Mesendoderm (in vitro differentiated cells): ENCODE results near the gene SPRY4. TPM values are rescaled to one million over a fixed set of nuclear protein-coding genes. Genes with fewer than 3 reads are reported as not detected.

Experiments used
- DNase-seq: peaks from one replicate; pipeline ENCODE4 v3.0.0; 2013
- H2AK5ac ChIP-seq: 2 replicates; pipeline ENCODE4 v1.6.1; 2013; ENCODE audit warnings: low read length, inconsistent platforms
- H2BK120ac ChIP-seq: 2 replicates; pipeline ENCODE4 v1.6.1; 2013; ENCODE audit warnings: low read depth, mild to moderate bottlenecking, low read length, moderate library complexity, mixed read lengths
- H2BK15ac ChIP-seq: replicated peaks from 2 replicates; pipeline ENCODE4 v1.6.1; 2013; ENCODE audit warnings: low read depth, mild to moderate bottlenecking, moderate library complexity
- H2BK5ac ChIP-seq: 2 replicates; pipeline ENCODE4 v1.6.1; 2013; ENCODE audit warnings: low read length, inconsistent platforms
- H3K18ac ChIP-seq: 2 replicates; pipeline ENCODE4 v1.6.1; 2013; ENCODE audit warnings: mild to moderate bottlenecking, low read length, mixed read lengths
- H3K23ac ChIP-seq: one replicate; pipeline ENCODE4 v1.6.1; 2013; ENCODE audit warnings: low read length
- H3K27ac ChIP-seq: 2 replicates; pipeline ENCODE4 v1.5.1; 2013; ENCODE audit warnings: low read depth, mild to moderate bottlenecking, inconsistent platforms, low read length, moderate library complexity
- H3K27me3 ChIP-seq: 2 replicates; pipeline ENCODE4 v1.6.1; 2013; ENCODE audit warnings: low read length, control low read depth, mild to moderate bottlenecking, inconsistent platforms; ENCODE audit not compliant: insufficient read depth, poor library complexity
- H3K36me3 ChIP-seq: 2 replicates; pipeline ENCODE4 v1.6.1; 2013; ENCODE audit warnings: low read length, inconsistent platforms; ENCODE audit not compliant: control insufficient read depth, insufficient read depth
- H3K4ac ChIP-seq: one replicate; pipeline ENCODE4 v1.6.1; 2013; ENCODE audit warnings: low read depth, mild to moderate bottlenecking, low read length, moderate library complexity
- H3K4me1 ChIP-seq: 2 replicates; pipeline ENCODE4 v1.6.1; 2013; ENCODE audit warnings: low read depth, low read length, inconsistent platforms; ENCODE audit not compliant: control insufficient read depth
- H3K4me2 ChIP-seq: 2 replicates; pipeline ENCODE4 v1.6.1; 2013; ENCODE audit warnings: low read length
- H3K4me3 ChIP-seq: 2 replicates; pipeline ENCODE4 v1.5.1; 2013; ENCODE audit warnings: mild to moderate bottlenecking, low read length
- H3K56ac ChIP-seq: one replicate; pipeline ENCODE4 v1.6.1; 2013; ENCODE audit warnings: low read length
- H3K79me1 ChIP-seq: 2 replicates; pipeline ENCODE4 v1.6.1; 2013; ENCODE audit warnings: low read length, inconsistent platforms
- H3K79me2 ChIP-seq: 2 replicates; pipeline ENCODE4 v1.6.1; 2013; ENCODE audit warnings: mild to moderate bottlenecking, low read length; ENCODE audit not compliant: control insufficient read depth, insufficient read depth
- H3K9ac ChIP-seq: 2 replicates; pipeline ENCODE4 v1.6.1; 2013; ENCODE audit warnings: low read length, inconsistent platforms
- H4K5ac ChIP-seq: one replicate; pipeline ENCODE4 v1.6.1; 2013; ENCODE audit warnings: low read length
- H4K8ac ChIP-seq: one replicate; pipeline ENCODE4 v1.6.1; 2013; ENCODE audit warnings: low read depth, mild to moderate bottlenecking, control low read depth, low read length, moderate library complexity
- WGBS: extraction: QIAGEN DNeasy Blood & Tissue Kit; methylation state at CpG from one replicate; pipeline ENCODE4 v1.1.7; 2013; ENCODE audit warnings: low lambda C conversion rate, missing lambda C conversion rate; ENCODE audit not compliant: insufficient coverage; ENCODE audit errors: extremely low coverage; 5-methylcytosine and 5-hydroxymethylcytosine counted together
- polyA plus RNA-seq, 2 experiments: library from polyadenylated mRNA; stranded (reverse); fragments of 200-250 nt; gene quantifications; one replicate each; pipeline ENCODE4 v1.2.3, GENCODE V29; 2013

The SPRY4 gene
- 72.5 TPM for polyA plus RNA-seq (2013, experiment 1 of 2)
- polyA plus RNA-seq (2013, experiment 2 of 2): 71.1 TPM

GRCh38 chr5:142324871-142325724 is at the start of gene SPRY4:
Gene SPRY4 (minus strand): TSS chr5:142325021. CDS start chr5:142315108, 9,913 bp downstream.
- Histone ChIP-seq H3K36me3 (peaks cover 9% of the 10 kb centered on the region), H3K9ac (peak within 1 kb of the TSS; percentile 100), H2BK5ac (peak within 1 kb of the TSS; percentile 94), H4K8ac (peak within 1 kb of the TSS; percentile 78), H2BK15ac (peak within 1 kb of the TSS; percentile 60), H3K4me1 (peaks cover 6% of the 10 kb centered on the region), H3K27ac (peak within 1 kb of the TSS; percentile 100), H3K4me2 (peak within 1 kb of the TSS; percentile 83), H3K4me3 (peak within 1 kb of the TSS; percentile 98), H3K56ac (peak within 1 kb of the TSS; percentile 98), H3K79me1 (peaks cover 3% of the 10 kb centered on the region), H3K18ac (peak within 1 kb of the TSS; percentile 99), H3K4ac (peak within 1 kb of the TSS; percentile 99), H2BK120ac (peak within 1 kb of the TSS; percentile 83), H4K5ac (no peak within 1 kb of the TSS), H3K23ac (peak within 1 kb of the TSS; percentile 66), H2AK5ac (peak within 1 kb of the TSS; percentile 36), H3K79me2 (peaks cover 52% of the 10 kb centered on the region), H3K27me3 (no peaks in the 10 kb centered on the region)
- DNase-seq: peak; percentile 100
- WGBS: no CpG with 5 or more reads among the region's 54 CpGs

GRCh38 chr5:142368529-142368928 is 43.7 kb upstream of the SPRY4 start:
- Histone ChIP-seq H2BK120ac (no peak overlapping the region), H3K18ac (peak overlapping the region; percentile 12), H3K23ac (no peak overlapping the region), H3K36me3 (no peaks in the 10 kb centered on the region), H3K79me1 (no peaks in the 10 kb centered on the region), H2BK5ac (no peak overlapping the region), H2BK15ac (no peak overlapping the region), H3K56ac (no peak overlapping the region), H3K79me2 (no peaks in the 10 kb centered on the region), H3K27me3 (no peaks in the 10 kb centered on the region), H3K9ac (no peak overlapping the region), H3K27ac (no peak overlapping the region), H4K5ac (no peak overlapping the region), H3K4ac (peak overlapping the region; percentile 23), H2AK5ac (peak overlapping the region; percentile 72), H3K4me3 (no peak overlapping the region), H3K4me2 (no peak overlapping the region), H3K4me1 (peaks cover 4% of the 10 kb centered on the region), H4K8ac (no peak overlapping the region)
- no peak for DNase-seq
- WGBS: no CpG with 5 or more reads among the region's 2 CpGs

- Histone ChIP-seq H3K4me1 (peaks cover 7% of the 10 kb centered on the region), H3K4me3 (no peak overlapping the region)
These were observed 41.2 kb upstream of the SPRY4 start for GRCh38 chr5:142366007-142366406.

GRCh38 chr5:142364251-142365145 is 39.7 kb upstream of the SPRY4 start:
- H3K4me2 ChIP-seq: no peak overlapping the region
- peak overlapping the region; percentile 42 for H3K56ac ChIP-seq
- H4K5ac ChIP-seq: no peak overlapping the region
- no peak overlapping the region for H3K4me3 ChIP-seq
- peak; percentile 53 for DNase-seq
- H3K27me3 ChIP-seq: no peaks in the 10 kb centered on the region
- WGBS: no CpG with 5 or more reads among the region's 23 CpGs
- H2BK5ac ChIP-seq: peak overlapping the region; percentile 38
- peak overlapping the region; percentile 10 for H3K27ac ChIP-seq
- peak overlapping the region; percentile 4 for H2BK15ac ChIP-seq
- no peaks in the 10 kb centered on the region for H3K79me2 ChIP-seq
- no peaks in the 10 kb centered on the region for H3K79me1 ChIP-seq
- peak overlapping the region; percentile 40 for H3K4ac ChIP-seq
- no peak overlapping the region for H3K9ac ChIP-seq
- no peak overlapping the region for H2AK5ac ChIP-seq
- no peak overlapping the region for H3K23ac ChIP-seq
- peak overlapping the region; percentile 75 for H3K18ac ChIP-seq
- peak overlapping the region; percentile 92 for H2BK120ac ChIP-seq
- H3K4me1 ChIP-seq: peaks cover 12% of the 10 kb centered on the region
- no peaks in the 10 kb centered on the region for H3K36me3 ChIP-seq
- H4K8ac ChIP-seq: no peak overlapping the region

More at GRCh38 chr5:142366007-142366406, 41.2 kb upstream of the SPRY4 start:
- no peak overlapping the region for H3K4me2 ChIP-seq
- no peak overlapping the region for H3K4ac ChIP-seq
- H2AK5ac ChIP-seq: no peak overlapping the region
- H3K79me1 ChIP-seq: no peaks in the 10 kb centered on the region
- no peak overlapping the region for H2BK5ac ChIP-seq
- H2BK15ac ChIP-seq: peak overlapping the region; percentile 8
- no peak overlapping the region for H3K27ac ChIP-seq
- H3K56ac ChIP-seq: no peak overlapping the region
- H3K9ac ChIP-seq: no peak overlapping the region
- no peak for DNase-seq
- no peak overlapping the region for H4K5ac ChIP-seq
- peak overlapping the region; percentile 44 for H3K18ac ChIP-seq
- H3K79me2 ChIP-seq: no peaks in the 10 kb centered on the region
- WGBS: no CpG with 5 or more reads among the region's 4 CpGs
- H3K36me3 ChIP-seq: no peaks in the 10 kb centered on the region
- no peak overlapping the region for H3K23ac ChIP-seq
- no peak overlapping the region for H4K8ac ChIP-seq
- peak overlapping the region; percentile 76 for H2BK120ac ChIP-seq
- H3K27me3 ChIP-seq: no peaks in the 10 kb centered on the region

DNA sequence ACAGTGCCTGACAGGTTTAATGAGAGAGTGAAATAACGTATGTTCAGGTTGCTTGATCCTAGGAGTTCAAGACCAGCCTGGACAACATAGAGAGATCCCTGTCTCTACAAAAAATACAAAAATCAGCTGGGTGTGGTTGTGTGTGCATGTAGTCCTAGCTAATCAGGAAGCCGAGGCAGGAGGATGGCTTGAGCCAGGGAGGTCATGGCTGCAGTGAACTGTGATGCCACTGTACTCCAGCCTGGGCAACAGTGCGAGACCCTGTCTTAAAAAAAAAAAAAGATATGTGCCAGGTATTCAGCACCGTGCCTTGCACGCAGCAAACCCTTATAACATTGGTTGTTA is 38.8 kb upstream of the SPRY4 start:
- Histone ChIP-seq H2BK120ac (peak overlapping the region; percentile 92), H3K4me2 (no peak overlapping the region), H3K9ac (no peak overlapping the region), H2BK5ac (peak overlapping the region; percentile 56), H3K4me3 (no peak overlapping the region), H3K23ac (no peak overlapping the region), H3K79me2 (no peaks in the 10 kb centered on the region), H3K36me3 (no peaks in the 10 kb centered on the region), H2BK15ac (peak overlapping the region; percentile 47), H3K4me1 (peaks cover 17% of the 10 kb centered on the region), H3K4ac (peak overlapping the region; percentile 90), H2AK5ac (peak overlapping the region; percentile 12), H4K8ac (no peak overlapping the region), H3K18ac (peak overlapping the region; percentile 75), H4K5ac (no peak overlapping the region), H3K56ac (peak overlapping the region; percentile 73), H3K27me3 (no peaks in the 10 kb centered on the region), H3K27ac (peak overlapping the region; percentile 10), H3K79me1 (peaks cover under 1% of the 10 kb centered on the region)
- WGBS: no CpG with 5 or more reads among the region's 5 CpGs
- no peak for DNase-seq
